ENCODE results near the gene DYNLRB1. TPM values are rescaled to one million over a fixed set of nuclear protein-coding genes. Genes with fewer than 3 reads are reported as not detected.
A peak's percentile ranks its signal among the peaks of the same experiment; 100 is the strongest.

DYNLRB1 gene
- total and polyA plus RNA-seq, 2 of the 13 experiments (the other 11 are each of a cell fraction or from before 2014, with no cell fraction given): 140 to 244 TPM

DNA sequence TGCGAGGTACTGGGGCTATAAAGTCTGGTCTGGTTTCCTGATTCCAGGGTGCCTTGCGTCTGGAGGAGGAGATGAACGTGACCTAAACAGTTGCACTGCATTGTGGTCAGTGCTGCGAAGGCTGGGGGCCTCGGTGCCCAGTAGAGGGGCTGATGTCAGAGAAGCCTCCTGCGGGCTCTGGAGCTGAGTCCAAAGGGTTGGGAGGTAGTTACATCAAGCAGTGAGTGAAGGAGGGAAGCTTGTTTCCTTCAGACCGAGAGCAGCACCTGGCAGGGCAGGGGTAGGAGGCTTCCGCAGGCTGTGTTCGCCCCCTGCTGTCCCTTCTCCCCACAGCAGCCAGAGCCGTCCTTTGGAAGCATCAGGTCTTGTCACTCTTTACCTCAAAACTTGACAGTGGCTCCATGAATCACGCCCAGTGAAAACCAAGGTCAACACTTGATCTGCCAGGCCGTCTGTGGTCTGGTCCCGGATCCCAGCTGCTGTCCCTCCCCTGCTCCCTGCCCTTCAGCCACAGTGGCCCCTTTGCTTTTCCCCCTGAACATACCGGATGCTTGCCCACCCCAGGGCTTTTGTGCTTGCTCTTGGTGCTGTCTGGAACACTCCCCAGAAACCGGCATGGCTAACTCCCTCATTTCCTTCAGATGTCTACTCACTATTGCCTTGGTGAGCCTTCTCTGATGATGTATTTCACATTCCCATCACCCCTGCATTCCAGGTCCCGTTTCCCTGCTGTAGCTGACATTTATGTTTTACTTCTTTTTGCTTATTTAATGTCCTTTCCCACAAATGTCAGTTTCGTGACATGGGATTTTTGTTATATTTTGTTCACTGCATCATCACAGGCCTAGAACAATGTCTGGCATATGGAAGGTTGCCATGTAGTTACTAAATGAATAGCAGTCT, 7.0 kb downstream of the DYNLRB1 start (continued):
- no peak for TF ChIP-seq ZNF10 (CRISPR knock-in tag; IDR thresholded peaks at IDR 0.05; ENCODE audit: borderline replicate concordance, low read depth)
- TF ChIP-seq, protein P1, sequence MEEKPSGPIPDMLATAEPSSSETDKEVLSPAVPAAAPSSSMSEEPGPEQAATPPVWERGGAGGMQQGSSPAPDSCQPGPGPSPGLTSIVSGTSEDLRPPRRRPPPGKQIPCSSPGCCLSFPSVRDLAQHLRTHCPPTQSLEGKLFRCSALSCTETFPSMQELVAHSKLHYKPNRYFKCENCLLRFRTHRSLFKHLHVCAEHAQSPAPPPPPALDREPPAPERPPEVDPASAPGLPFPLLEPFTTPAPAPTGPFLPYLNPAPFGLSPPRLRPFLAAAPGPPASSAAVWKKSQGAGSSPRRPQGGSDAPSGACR (CRISPR knock-in tag; IDR thresholded peaks at IDR 0.05): no peak
- TF ChIP-seq PHF5A (CRISPR knock-in tag; IDR thresholded peaks at IDR 0.05; ENCODE audit: low read depth, unreplicated experiment): no peak
- TF ChIP-seq, protein P2, sequence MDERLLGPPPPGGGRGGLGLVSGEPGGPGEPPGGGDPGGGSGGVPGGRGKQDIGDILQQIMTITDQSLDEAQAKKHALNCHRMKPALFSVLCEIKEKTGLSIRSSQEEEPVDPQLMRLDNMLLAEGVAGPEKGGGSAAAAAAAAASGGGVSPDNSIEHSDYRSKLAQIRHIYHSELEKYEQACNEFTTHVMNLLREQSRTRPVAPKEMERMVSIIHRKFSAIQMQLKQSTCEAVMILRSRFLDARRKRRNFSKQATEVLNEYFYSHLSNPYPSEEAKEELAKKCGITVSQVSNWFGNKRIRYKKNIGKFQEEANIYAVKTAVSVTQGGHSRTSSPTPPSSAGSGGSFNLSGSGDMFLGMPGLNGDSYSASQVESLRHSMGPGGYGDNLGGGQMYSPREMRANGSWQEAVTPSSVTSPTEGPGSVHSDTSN (CRISPR knock-in tag; IDR thresholded peaks at IDR 0.05): no peak
- TF ChIP-seq, protein P3, sequence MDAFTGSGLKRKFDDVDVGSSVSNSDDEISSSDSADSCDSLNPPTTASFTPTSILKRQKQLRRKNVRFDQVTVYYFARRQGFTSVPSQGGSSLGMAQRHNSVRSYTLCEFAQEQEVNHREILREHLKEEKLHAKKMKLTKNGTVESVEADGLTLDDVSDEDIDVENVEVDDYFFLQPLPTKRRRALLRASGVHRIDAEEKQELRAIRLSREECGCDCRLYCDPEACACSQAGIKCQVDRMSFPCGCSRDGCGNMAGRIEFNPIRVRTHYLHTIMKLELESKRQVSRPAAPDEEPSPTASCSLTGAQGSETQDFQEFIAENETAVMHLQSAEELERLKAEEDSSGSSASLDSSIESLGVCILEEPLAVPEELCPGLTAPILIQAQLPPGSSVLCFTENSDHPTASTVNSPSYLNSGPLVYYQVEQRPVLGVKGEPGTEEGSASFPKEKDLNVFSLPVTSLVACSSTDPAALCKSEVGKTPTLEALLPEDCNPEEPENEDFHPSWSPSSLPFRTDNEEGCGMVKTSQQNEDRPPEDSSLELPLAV (CRISPR knock-in tag; conservative IDR thresholded peaks at IDR 0.05; ENCODE audit: low read depth): no peak
- TF ChIP-seq, protein P4, sequence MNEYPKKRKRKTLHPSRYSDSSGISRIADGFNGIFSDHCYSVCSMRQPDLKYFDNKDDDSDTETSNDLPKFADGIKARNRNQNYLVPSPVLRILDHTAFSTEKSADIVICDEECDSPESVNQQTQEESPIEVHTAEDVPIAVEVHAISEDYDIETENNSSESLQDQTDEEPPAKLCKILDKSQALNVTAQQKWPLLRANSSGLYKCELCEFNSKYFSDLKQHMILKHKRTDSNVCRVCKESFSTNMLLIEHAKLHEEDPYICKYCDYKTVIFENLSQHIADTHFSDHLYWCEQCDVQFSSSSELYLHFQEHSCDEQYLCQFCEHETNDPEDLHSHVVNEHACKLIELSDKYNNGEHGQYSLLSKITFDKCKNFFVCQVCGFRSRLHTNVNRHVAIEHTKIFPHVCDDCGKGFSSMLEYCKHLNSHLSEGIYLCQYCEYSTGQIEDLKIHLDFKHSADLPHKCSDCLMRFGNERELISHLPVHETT (CRISPR knock-in tag; conservative IDR thresholded peaks at IDR 0.05): no peak
- peak; percentile 63; the same call in 1 of the 2 replicates for TF ChIP-seq ZNF124 (CRISPR knock-in tag; IDR thresholded peaks at IDR 0.05)
- TF ChIP-seq DNMT1 (CRISPR knock-in tag; IDR thresholded peaks at IDR 0.05): 0 out of 2 replicates have a peak, but pooled peaks have one; percentile 51
- TF ChIP-seq ZNF441 (CRISPR knock-in tag; IDR thresholded peaks at IDR 0.05; ENCODE audit: borderline replicate concordance): no peak
- no peak for TF ChIP-seq TBX3 (IDR thresholded peaks at IDR 0.05; ENCODE audit: borderline replicate concordance)
- no peak for TF ChIP-seq XBP1 (CRISPR knock-in tag; IDR thresholded peaks at IDR 0.05)
- TF ChIP-seq ZNF569 (CRISPR knock-in tag; IDR thresholded peaks at IDR 0.05; ENCODE audit: borderline replicate concordance): no peak
- TF ChIP-seq, protein P5, sequence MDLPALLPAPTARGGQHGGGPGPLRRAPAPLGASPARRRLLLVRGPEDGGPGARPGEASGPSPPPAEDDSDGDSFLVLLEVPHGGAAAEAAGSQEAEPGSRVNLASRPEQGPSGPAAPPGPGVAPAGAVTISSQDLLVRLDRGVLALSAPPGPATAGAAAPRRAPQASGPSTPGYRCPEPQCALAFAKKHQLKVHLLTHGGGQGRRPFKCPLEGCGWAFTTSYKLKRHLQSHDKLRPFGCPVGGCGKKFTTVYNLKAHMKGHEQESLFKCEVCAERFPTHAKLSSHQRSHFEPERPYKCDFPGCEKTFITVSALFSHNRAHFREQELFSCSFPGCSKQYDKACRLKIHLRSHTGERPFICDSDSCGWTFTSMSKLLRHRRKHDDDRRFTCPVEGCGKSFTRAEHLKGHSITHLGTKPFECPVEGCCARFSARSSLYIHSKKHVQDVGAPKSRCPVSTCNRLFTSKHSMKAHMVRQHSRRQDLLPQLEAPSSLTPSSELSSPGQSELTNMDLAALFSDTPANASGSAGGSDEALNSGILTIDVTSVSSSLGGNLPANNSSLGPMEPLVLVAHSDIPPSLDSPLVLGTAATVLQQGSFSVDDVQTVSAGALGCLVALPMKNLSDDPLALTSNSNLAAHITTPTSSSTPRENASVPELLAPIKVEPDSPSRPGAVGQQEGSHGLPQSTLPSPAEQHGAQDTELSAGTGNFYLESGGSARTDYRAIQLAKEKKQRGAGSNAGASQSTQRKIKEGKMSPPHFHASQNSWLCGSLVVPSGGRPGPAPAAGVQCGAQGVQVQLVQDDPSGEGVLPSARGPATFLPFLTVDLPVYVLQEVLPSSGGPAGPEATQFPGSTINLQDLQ (CRISPR knock-in tag; IDR thresholded peaks at IDR 0.05): no peak
- TF ChIP-seq, protein P6, sequence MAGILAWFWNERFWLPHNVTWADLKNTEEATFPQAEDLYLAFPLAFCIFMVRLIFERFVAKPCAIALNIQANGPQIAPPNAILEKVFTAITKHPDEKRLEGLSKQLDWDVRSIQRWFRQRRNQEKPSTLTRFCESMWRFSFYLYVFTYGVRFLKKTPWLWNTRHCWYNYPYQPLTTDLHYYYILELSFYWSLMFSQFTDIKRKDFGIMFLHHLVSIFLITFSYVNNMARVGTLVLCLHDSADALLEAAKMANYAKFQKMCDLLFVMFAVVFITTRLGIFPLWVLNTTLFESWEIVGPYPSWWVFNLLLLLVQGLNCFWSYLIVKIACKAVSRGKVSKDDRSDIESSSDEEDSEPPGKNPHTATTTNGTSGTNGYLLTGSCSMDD (CRISPR knock-in tag; IDR thresholded peaks at IDR 0.05): no peak
- no peak for TF ChIP-seq FOXP1 (IDR thresholded peaks at IDR 0.05)
- TF ChIP-seq FOXP1 (CRISPR knock-in tag; IDR thresholded peaks at IDR 0.05): no peak
- no peak for TF ChIP-seq ZNF207 (IDR thresholded peaks at IDR 0.05; ENCODE audit: borderline replicate concordance)
- 0 out of 2 replicates have a peak, but pooled peaks have one; percentile 65 for TF ChIP-seq ZSCAN9 (CRISPR knock-in tag; IDR thresholded peaks at IDR 0.05; ENCODE audit: borderline replicate concordance)

All from HepG2 (cell line).